HG03064 (cell line): ENCODE data around the gene USP21.

Experiments
- ATAC-seq: cut with Tn5 transposase; IDR thresholded peaks from one replicate; pipeline ENCODE4 v1.9.1; 2021; ENCODE audit warnings: low read depth; ENCODE audit not compliant: unreplicated experiment

Gene USP21

GRCh38 chr1:161132410-161133219 is 26.7 kb upstream of the USP21 start, which contains the start of gene DEDD:
Gene DEDD, minus strand, starts transcription at chr1:161132667. Its CDS starts 8,205 bp downstream, at chr1:161124462.
- peak; percentile 88 for ATAC-seq

GRCh38 chr1:161133220-161133740 is 26.0 kb upstream of the USP21 start:
- peak; percentile 13 for ATAC-seq

GRCh38 chr1:161137881-161138280 is 21.4 kb upstream of the USP21 start:
- no peak for ATAC-seq

GRCh38 chr1:161138431-161138830 is 20.9 kb upstream of the USP21 start:
- ATAC-seq = no peak

GRCh38 chr1:161139766-161140165 is 19.5 kb upstream of the USP21 start:
- no peak for ATAC-seq

GRCh38 chr1:161140755-161141400 is 18.4 kb upstream of the USP21 start:
- no peak for ATAC-seq

- no peak for ATAC-seq
Measured at GRCh38 chr1:161145832-161146231, 13.5 kb upstream of the USP21 start.

- ATAC-seq = no peak
Measured at GRCh38 chr1:161153176-161153575, 6.1 kb upstream of the USP21 start.

- ATAC-seq = no peak
Measured at GRCh38 chr1:161153682-161154337, 5.5 kb upstream of the USP21 start, which contains the start of gene UFC1. Gene UFC1, plus strand, starts transcription at chr1:161153978. Its CDS starts 20 bp downstream, at chr1:161153998.

GRCh38 chr1:161157867-161158266 is 1.4 kb upstream of the USP21 start:
- no peak for ATAC-seq

GRCh38 chr1:161158316-161159010 is 837 bp upstream of the USP21 start:
- no peak for ATAC-seq

GRCh38 chr1:161159913-161160243 is 578 bp downstream of the USP21 start:
- no peak for ATAC-seq

- ATAC-seq = no peak
Measured at GRCh38 chr1:161160671-161161145, 1.4 kb downstream of the USP21 start.

- ATAC-seq = no peak
Measured at GRCh38 chr1:161161652-161162051, 2.4 kb downstream of the USP21 start.

GRCh38 chr1:161162052-161162451 is 2.8 kb downstream of the USP21 start:
- no peak for ATAC-seq

- ATAC-seq = no peak
Measured at GRCh38 chr1:161162806-161163205, 3.5 kb downstream of the USP21 start.

- ATAC-seq = no peak
Measured at GRCh38 chr1:161163793-161164192, 4.5 kb downstream of the USP21 start.

- no peak for ATAC-seq
Measured at GRCh38 chr1:161164901-161165610, 5.8 kb downstream of the USP21 start.

- ATAC-seq = peak; percentile 93
Measured at GRCh38 chr1:161165742-161166668, 6.7 kb downstream of the USP21 start, which contains the start of gene PPOX. Gene PPOX, plus strand, starts transcription at chr1:161166426. Its CDS starts 422 bp downstream, at chr1:161166848.
